HG03196 (cell line): ENCODE measurements around the gene XPC.

Source experiments
- ATAC-seq: cut with Tn5 transposase; IDR thresholded peaks from one replicate; pipeline ENCODE4 v1.9.1; 2021; ENCODE audit not compliant: unreplicated experiment

Gene XPC

DNA sequence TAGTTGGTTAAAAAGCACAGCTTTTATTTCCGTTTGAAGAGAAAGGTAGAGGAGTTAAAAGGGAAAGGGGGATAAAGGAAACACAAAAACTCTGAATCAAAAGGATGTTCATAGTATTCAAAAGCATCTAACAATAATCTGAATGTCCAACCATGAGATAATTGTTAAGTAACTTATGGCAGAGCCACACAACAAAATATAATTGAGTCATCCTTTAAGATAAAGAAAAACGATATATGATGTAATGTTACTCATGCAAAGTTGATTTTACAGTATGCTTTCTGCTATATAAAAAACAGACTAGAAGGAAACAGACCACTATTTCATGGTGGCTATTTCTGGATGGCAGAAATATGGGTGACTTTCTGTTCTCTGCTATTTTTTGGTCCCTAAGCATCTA lies 3.9 kb downstream of the XPC start:
- ATAC-seq: no peak

DNA sequence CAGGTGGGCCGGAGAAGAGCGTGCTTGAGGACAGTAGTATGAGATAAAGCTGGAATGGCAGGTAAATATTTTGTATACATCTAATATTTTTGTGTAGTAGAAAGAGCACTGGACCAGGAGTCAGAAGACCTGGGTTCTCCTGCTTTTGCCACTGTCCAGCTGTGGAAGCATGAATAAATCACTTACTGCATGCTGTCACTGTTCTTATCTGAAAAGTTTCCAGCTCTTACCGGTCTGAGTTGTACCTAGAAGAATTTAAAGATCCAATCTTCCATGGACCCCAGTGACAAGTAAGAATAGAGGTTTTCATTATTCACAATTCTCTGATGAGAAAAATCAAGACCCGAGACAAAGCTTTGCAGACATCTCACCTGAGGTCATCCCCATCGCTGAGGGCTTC lies 5.9 kb downstream of the XPC start:
- no peak for ATAC-seq

- ATAC-seq: no peak
Observed at GRCh38 chr3:14170531-14171159, 7.8 kb downstream of the XPC start.

DNA sequence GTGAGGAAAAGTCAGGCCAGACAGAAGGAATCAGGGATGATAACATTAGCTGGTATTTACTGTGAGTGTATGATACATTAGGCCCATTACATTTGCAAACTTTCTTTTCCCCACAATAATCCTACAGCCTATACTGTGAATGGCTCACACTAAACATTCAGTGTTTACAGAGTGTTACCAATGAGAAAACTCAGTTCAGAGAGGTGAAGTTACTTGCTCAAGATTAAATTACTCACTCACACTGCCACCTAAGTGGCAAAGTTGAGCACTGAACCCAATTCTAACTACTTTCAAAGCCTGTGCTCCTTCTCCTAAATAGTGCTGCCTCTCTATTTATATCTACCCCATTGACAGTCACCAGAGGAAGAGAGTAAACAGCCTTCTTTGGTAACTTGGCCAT lies 8.5 kb downstream of the XPC start:
- no peak for ATAC-seq

- no peak for ATAC-seq
Observed at GRCh38 chr3:14169435-14169834, 9.0 kb downstream of the XPC start.

DNA sequence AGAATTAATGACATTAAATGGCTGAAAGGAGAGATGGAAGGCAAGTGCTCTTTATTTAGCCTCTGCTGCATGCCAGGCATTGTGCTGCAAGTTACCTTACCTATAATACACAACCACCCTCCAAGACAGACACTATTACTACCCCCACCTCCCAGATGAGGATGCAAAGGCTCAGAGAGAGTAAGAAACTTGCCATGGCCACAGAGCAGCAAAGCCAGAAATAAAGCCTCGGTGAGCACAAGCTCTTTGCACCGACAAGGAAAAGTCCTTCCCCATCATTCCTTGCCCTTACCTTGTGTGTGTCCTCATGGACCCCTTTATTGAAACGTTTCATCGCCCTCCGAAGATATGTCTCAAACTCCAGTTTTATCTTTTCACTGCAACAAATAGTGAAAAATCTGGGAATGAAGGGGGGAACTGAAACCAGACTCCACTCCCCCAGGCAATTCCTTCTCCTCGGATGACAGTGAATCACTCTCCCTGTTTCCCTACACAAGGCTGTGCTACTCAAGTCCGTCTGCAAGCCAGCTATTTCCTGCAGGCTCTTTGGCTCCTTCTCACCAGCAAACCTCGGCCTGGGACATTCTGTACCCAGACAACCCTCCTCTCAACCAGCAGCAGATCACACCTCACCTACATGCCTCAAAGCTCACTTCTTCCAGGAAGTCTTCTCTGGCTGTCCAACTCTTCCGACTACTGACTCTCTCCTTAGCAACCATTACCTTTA lies 11.4 kb downstream of the XPC start:
- no peak for ATAC-seq

DNA sequence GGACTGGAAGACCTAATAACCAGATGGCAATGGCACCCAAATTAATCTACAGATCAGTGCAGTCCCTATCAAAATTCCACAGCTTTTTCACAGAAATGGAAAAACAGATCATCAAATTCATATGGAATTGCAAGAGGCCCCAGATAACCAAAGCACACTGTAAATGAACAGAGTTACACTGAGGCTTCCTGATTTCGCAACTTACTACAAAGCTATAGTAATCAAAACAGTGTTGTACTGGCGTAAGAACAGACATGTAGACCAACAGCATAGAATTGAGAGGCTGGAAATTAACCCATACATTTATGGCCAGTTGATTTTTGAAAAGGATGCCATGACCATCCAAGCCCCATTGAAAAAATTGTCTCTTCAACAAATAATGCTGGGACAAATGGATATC lies 16.2 kb downstream of the XPC start:
- ATAC-seq: no peak

DNA sequence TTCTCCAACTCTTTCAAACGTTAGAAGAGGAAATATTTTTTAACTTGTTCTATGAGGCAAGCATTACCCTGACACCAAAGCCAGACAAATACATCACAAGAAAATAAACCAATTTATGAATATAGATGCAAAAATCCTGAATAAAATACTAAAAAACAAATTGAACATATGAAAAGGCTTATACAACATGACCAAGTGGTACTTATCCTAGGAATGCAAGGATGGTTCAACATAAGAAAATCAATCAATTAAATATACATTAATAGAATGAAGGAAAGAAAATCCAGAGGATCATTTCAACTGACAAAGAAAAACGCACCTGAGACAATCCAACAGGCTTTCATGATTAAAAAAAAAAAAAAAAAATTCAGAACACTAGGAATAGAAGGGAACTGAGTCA lies 17.1 kb downstream of the XPC start:
- ATAC-seq: no peak

DNA sequence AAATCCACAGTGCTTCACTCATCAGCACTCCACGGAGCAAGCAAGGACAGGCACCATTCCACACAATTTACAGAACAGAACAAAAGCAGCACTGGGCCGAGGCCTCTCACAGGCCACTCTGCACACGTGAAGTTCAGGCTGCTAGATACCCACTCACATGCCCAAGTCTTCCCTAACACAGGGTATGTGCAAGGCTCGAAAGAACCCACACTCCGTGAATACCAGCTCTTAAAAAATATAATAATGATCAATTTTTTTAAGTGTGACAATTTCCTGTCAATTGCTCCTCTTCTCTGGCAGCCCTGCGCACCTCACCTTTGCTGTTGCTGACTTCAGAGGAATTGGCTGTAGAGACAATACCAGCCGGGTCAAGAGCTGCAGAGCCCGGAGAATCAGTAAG lies 19.0 kb downstream of the XPC start:
- ATAC-seq: no peak

DNA sequence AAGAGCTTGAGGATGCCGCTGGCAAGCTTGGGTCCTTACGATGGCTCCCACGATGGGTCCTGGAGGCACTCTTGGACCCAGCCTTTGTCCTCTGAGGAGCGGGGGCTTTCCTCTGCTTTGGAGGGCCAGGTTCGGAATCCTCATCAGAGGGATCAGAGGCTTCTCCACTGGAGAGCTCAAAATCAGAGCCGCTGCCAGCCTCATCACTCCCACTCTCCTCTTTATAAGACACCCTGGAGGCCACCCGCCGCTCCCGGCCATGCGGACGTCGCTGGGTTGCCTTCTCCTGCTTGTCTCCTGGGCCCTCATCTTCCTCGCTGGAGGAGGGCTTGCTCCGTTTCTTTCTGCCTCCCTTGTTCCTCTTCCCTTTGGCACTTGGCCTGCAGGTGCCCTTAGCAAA lies 20.0 kb downstream of the XPC start:
- no peak for ATAC-seq

GRCh38 chr3:14157951-14158350 lies 20.4 kb downstream of the XPC start:
- no peak for ATAC-seq

DNA sequence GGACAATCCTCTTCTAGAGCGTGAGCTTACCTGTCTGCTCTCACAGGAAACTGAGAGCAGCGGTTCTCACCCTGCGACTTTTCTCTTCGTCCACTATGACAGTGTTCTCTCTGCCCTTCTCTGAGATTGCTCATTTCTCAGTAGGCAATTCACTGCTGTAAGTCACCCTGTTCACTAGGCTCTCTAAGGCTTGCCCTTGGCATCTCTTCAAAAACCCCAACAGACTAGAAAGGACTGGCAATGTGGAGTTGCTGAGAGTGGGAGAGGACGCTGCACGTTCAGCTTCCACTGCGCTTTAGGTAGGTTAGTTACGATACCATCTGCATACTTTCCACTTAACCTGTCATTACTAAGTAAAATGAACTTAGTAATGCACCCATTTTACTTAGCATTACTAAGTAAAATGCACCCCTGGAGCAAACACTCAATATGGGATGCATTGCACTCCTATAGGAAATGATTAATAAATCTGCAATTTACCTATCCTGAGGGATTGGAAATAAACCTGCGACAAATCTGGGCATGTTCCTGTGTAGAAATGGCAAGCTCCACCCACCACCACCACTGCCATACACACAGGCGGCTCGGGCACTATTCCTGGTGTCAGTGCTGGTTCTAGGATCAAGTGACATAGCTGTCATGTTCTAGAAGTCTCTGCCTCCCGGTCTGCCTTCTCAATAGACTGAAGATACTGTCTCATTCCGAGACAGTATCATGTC lies 21.4 kb downstream of the XPC start:
- no peak for ATAC-seq

- ATAC-seq: no peak
Observed at GRCh38 chr3:14156201-14156600, 22.2 kb downstream of the XPC start.

DNA sequence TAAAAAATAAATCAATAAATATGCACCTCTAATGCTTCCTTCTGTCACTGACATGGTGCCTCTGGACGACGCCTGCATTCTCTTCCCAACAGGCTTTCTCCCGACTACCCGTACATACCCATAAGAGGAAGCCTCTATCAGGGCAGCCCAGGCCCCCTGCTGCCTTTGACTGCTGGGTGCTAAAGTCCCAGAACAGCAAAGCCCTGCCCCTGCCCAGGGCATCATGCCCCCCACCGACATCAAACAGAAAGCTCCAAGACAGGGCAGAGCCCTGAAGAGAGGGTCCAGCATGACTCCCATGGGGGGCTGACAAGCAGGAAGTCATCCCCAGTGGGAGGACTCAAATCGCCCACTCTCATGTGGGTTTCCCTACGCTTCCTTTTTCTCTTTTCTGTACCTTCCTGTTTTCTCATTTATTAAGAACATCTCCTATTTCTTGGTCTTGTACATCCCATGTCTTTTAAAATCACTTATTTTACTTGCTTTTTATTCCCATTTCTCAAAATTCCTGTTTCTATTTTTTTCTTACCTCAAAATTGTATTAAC lies 23.4 kb downstream of the XPC start:
- ATAC-seq: no peak

- ATAC-seq: no peak
Observed at GRCh38 chr3:14154276-14154675, 24.1 kb downstream of the XPC start.

- ATAC-seq: no peak
Observed at GRCh38 chr3:14153663-14154062, 24.7 kb downstream of the XPC start.

DNA sequence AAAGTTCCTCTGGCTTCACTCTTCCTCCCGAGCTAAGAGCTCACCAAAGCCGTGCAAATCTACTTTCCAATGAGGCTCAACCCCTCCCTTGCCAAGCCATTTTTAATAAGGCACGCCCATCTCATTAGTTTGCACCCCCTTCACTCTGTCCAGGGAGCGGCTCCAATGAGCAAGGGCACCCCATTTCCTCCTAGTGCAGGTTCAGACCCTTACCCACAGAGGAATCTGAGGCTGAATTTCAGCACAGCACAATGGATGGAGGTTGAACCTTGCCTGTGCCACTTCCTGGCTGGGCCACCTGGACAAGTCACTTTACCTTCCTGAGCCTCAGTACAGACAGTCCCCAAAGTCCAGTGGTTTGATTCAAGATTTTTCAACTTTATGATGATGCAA lies 25.4 kb downstream of the XPC start:
- ATAC-seq: no peak

- ATAC-seq: no peak
Observed at GRCh38 chr3:14152233-14152962, 26.0 kb downstream of the XPC start.

DNA sequence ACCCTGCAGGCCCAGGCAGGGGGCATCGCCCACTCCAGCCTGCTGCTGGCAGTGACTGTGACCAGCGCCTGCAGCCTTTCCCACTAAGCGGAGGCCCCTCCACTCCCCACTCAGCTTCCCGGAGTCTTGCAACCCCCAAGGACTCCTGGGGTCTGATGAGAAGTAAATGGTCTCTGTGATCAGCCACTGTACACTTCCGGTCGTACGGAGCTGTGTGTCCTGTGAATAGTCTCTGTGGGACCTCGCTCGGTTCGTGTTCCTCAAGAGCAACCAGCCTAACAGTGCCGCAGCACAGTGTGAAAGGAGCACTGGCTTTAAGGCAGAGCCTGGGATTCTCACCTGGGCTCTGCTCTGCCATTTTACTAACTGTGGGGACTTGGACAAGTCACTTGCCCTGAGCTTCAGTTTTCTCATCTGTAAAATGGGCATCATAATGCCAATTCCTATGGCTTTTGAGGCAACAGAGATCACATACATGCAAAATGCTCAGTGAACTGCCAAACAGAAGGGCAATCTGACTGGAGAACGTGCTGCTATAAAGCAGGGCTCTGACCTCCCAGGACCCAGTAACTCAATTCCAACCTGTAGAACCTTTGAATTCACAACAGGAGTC lies 26.8 kb downstream of the XPC start:
- ATAC-seq: no peak

DNA sequence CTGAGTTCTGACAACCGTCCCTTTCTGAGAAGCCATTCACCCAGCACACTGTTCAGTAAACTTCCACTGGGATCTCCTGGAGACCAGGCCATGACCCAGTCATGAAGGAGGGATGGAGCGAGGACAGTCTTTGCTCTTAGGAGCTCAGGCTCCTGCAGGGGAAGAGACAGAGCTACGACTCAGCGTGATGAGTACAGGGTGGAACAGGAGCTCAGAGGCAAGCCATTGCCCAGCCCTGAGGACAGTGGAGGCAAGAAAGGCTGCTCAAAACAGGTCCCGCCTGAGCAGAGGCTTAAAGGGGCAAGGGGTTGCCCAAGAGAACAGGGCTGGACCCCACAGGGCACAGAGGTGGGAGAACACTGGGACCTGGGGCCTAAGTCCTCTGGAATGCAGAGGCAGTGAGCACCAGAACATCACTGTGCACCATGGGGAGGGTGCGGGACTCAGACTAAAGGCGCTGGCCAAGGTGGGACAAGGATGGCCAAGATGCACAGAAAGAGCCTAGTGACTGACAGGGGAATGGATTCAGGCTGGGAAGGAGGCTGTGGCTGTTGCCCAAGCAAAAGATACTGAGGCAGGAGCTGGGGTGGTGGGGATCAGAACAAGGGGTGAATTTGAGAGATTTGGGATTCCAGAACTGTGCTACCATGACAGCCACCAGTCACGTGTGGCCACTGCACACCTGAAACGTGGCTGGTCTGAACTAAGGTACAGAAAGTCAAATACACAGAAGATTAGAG lies 27.7 kb downstream of the XPC start:
- ATAC-seq: no peak
